ENCODE results near the gene FTO.

- TF ChIP-seq CTCF (IDR thresholded peaks at IDR 0.05) (no peak), POLR2A (IDR thresholded peaks at IDR 0.05) (no peak)
Observed at GRCh38 chr16:53866520-53866919, 162.6 kb downstream of the FTO start.
